HCT116 (cell line): ENCODE measurements around the gene PPIL1. TPM values are rescaled to one million over a fixed set of nuclear protein-coding genes. Genes with fewer than 3 reads are reported as not detected.

Source experiments
- ATAC-seq: fragments of 200-7000 bp; cut with Tn5 transposase; 2 replicates; pipeline ENCODE4 v1.9.1; 2020; ENCODE audit warnings: mild to moderate bottlenecking, moderate library complexity
- BruUV-seq: library from RNA; stranded (reverse); fragments of 400-500 nt; replicated peaks from 2 replicates; lab custom pipeline; 2021; lab: Mats Ljungman, UMichigan
- CTCF ChIA-PET: fragments of 300-600 bp; sonication (Branson Sonifier 250); formaldehyde crosslinking; loops from one replicate; lab custom pipeline; 2021; ENCODE audit warnings: antibody characterized with exemption; lab: Charles Lee
- POLR2A ChIA-PET: fragments of 300-600, 350-600 bp; sonication (Branson Sonifier 250); formaldehyde crosslinking; loops from one replicate; lab custom pipeline; 2021; ENCODE audit warnings: antibody characterized with exemption; lab: Charles Lee
- RAD21 ChIA-PET, 2 experiments: fragments of 300-600 bp; sonication (Branson Sonifier 250); formaldehyde crosslinking; loops; one replicate each; lab custom pipeline; 2023; ENCODE audit warnings: low total read pairs in 2 of 2; ENCODE audit not compliant: uncharacterized antibody in 2 of 2, unreplicated experiment in 2 of 2, low non-redundant PET in 1 of 2; lab: Charles Lee
- DNase-seq: peaks from one replicate; pipeline ENCODE4 v3.0.0-alpha.2; 2010; ENCODE audit warnings: low read depth, low spot score
- H2AFZ ChIP-seq: fragments of 200-600 bp; shearing (Covaris generic), sonication (generic); 2 replicates; pipeline ENCODE4 v1.6.1; 2017; ENCODE audit warnings: low read depth, mixed run types, mixed read lengths, antibody characterized with exemption, low read length; ENCODE audit not compliant: poor library complexity, severe bottlenecking
- H3K27ac ChIP-seq: 2 replicates; pipeline ENCODE4 v1.5.1; 2012; ENCODE audit warnings: low read depth, low read length
- H3K27me3 ChIP-seq: fragments of 200-600 bp; sonication (generic); 2 replicates; pipeline ENCODE4 v1.6.1; 2016; ENCODE audit warnings: mixed run types, low read length, mixed read lengths; ENCODE audit not compliant: insufficient read depth
- H3K36me3 ChIP-seq, 2 experiments: fragments of 200-500 bp in 1 of 2; fragments of 200-600 bp in 1 of 2; sonication (Bioruptor generic) in 1 of 2; sonication (generic) in 1 of 2; 2 replicates each; pipeline versions ENCODE4 v1.5.1 to v1.6.1; 2014 to 2016; ENCODE audit warnings: low read length in 2 of 2, inconsistent platforms in 1 of 2, mixed read lengths in 1 of 2, mixed run types in 1 of 2; ENCODE audit not compliant: insufficient read depth in 2 of 2, control insufficient read depth in 1 of 2
- H3K4me1 ChIP-seq, 2 experiments: fragments of 200-600 bp in 1 of 2; sonication (generic) in 1 of 2; 2 replicates each; pipeline versions ENCODE4 v1.5.1 to v1.6.1; 2012 to 2017; ENCODE audit warnings: low read length in 2 of 2, inconsistent platforms in 1 of 2, mild to moderate bottlenecking in 1 of 2, mixed read lengths in 1 of 2, mixed run types in 1 of 2, moderate library complexity in 1 of 2; ENCODE audit not compliant: insufficient read depth in 2 of 2, control insufficient read depth in 1 of 2
- H3K4me2 ChIP-seq: fragments of 200-600 bp; sonication (generic); 2 replicates; pipeline ENCODE4 v1.6.1; 2017; ENCODE audit warnings: mixed run types, low read length, mixed read lengths
- H3K4me3 ChIP-seq, 2 experiments: fragments of 200-600 bp in 1 of 2; sonication (generic) in 1 of 2; replicated peaks in 1 of 2; 2 replicates each; pipeline ENCODE4 v1.5.1; 2011 to 2016; ENCODE audit warnings: low read length in 2 of 2, control low read depth in 1 of 2, low read depth in 1 of 2, mild to moderate bottlenecking in 1 of 2, mixed read lengths in 1 of 2, mixed run types in 1 of 2
- H3K79me2 ChIP-seq: fragments of 200-600 bp; sonication (generic); 2 replicates; pipeline ENCODE4 v1.6.1; 2017; ENCODE audit warnings: mild to moderate bottlenecking, mixed run types, low read length, moderate library complexity, mixed read lengths; ENCODE audit not compliant: insufficient read depth
- H3K9ac ChIP-seq: fragments of 200-600 bp; sonication (generic); 2 replicates; pipeline ENCODE4 v1.6.1; 2016; ENCODE audit warnings: low read length, mixed read lengths
- H3K9me2 ChIP-seq: fragments of 200-600 bp; sonication (generic), shearing (Covaris generic); 2 replicates; pipeline ENCODE4 v1.6.1; 2017; ENCODE audit warnings: mixed run types, mild to moderate bottlenecking, moderate library complexity; ENCODE audit not compliant: insufficient read depth
- H3K9me3 ChIP-seq, 2 experiments: fragments of 200-500 bp in 1 of 2; fragments of 200-600 bp in 1 of 2; sonication (Bioruptor generic) in 1 of 2; sonication (generic) in 1 of 2; 2 replicates each; pipeline ENCODE4 v1.6.1; 2014 to 2017; ENCODE audit warnings: low read length in 2 of 2, mixed read lengths in 2 of 2, inconsistent platforms in 1 of 2, low read depth in 1 of 2, mild to moderate bottlenecking in 1 of 2, mixed run types in 1 of 2, moderate library complexity in 1 of 2; ENCODE audit not compliant: control insufficient read depth in 1 of 2, insufficient read depth in 1 of 2
- H4K20me1 ChIP-seq: fragments of 200-600 bp; sonication (generic), shearing (Covaris generic); 2 replicates; pipeline ENCODE4 v1.6.1; 2017; ENCODE audit warnings: mixed run types, mild to moderate bottlenecking, moderate library complexity; ENCODE audit not compliant: insufficient read depth
- CBX3 ChIP-seq: IDR thresholded peaks from 2 replicates; pipeline ENCODE4 v1.6.1; 2012; ENCODE audit warnings: low read depth
- EZH2 ChIP-seq: fragments of 200-600 bp; sonication (generic); IDR thresholded peaks from 2 replicates; pipeline ENCODE4 v1.6.1; 2017; ENCODE audit warnings: antibody characterized with exemption, mixed run types
- FOSL1 ChIP-seq: IDR thresholded peaks from 2 replicates; pipeline ENCODE4 v1.6.1; 2012; ENCODE audit warnings: low read depth
- REST ChIP-seq: IDR thresholded peaks from 2 replicates; pipeline ENCODE4 v1.6.1; 2012; ENCODE audit warnings: low read depth
- ZBTB33 ChIP-seq: IDR thresholded peaks from 2 replicates; pipeline ENCODE4 v1.6.1; 2011; ENCODE audit warnings: mild to moderate bottlenecking, low read length, moderate library complexity; ENCODE audit not compliant: insufficient replicate concordance; ENCODE audit errors: extremely low read depth
- intact Hi-C: fragments of 100-400 bp; cut with micrococcal nuclease; formaldehyde crosslinking; loops from 2 replicates; pipeline ENCODE4 v1.10.0; 2022
- total RNA-seq: library from RNA; stranded (reverse); gene quantifications from one replicate; pipeline ENCODE4 v1.2.1, GENCODE V29; 2021; ENCODE audit not compliant: unreplicated experiment

PPIL1 gene
- total RNA-seq, 1 experiment from 2014 or later, result 42.0 TPM

- Histone ChIP-seq H2AFZ (no peak overlapping the region), H3K4me1 (peaks cover 0 to 7% of the 10 kb centered on the region in 2 experiments; a peak in 1 of 4 replicates)
- TF ChIP-seq EZH2, result no peak
- TF ChIP-seq REST, result no peak
- no peak for TF ChIP-seq CBX3
- no peak for TF ChIP-seq ZBTB33
- no peak for TF ChIP-seq FOSL1
- TF ChIP-seq, all 23 proteins: peak for 0
- Histone ChIP-seq H3K36me3 (no peaks in the 10 kb centered on the region), H3K4me3 (no peak overlapping the region), H3K9me3 (no peaks in the 10 kb centered on the region), H3K27me3 (peaks cover 10% of the 10 kb centered on the region; the same call in 1 of the 2 replicates), H3K27ac (no peak overlapping the region), H3K79me2 (no peaks in the 10 kb centered on the region), H3K9ac (no peak overlapping the region), H3K4me2 (no peak overlapping the region), H4K20me1 (no peaks in the 10 kb centered on the region), H3K9me2 (no peaks in the 10 kb centered on the region)
- ChIA-PET CTCF (interaction anchor here (1.2 kb wide), 1 partner anchor 9 kb away, joined by 3 read pairs; no protein-coding TSS in a partner anchor), RAD21 (no interaction called here), POLR2A (no interaction called here)
- intact Hi-C loops, result no loop called here
- BruUV-seq, result no TSS peak
- ATAC-seq (no peak), DNase-seq (no peak)
Observed at GRCh38 chr6:36843170-36843569, 31.4 kb downstream of the PPIL1 start.
